OCI-LY7 (cell line): ENCODE data around the gene P2RX6. TPM values are rescaled to one million over a fixed set of nuclear protein-coding genes. Genes with fewer than 3 reads are reported as not detected.

Experiments
- BruUV-seq: library from RNA; stranded (reverse); fragments of 400-500 nt; replicated peaks from 2 replicates; lab custom pipeline; 2021; lab: Mats Ljungman, UMichigan
- CTCF ChIA-PET: fragments of 300-600 bp; sonication (Branson Sonifier 250); formaldehyde crosslinking; loops from one replicate; lab custom pipeline; 2022; ENCODE audit warnings: antibody characterized with exemption; ENCODE audit not compliant: unreplicated experiment; lab: Charles Lee
- POLR2A ChIA-PET: fragments of 300-600 bp; sonication (Branson Sonifier 250); formaldehyde crosslinking; loops from one replicate; lab custom pipeline; 2022; ENCODE audit warnings: antibody characterized with exemption; lab: Charles Lee
- DNase-seq: peaks from one replicate; pipeline ENCODE4 v3.0.0-alpha.2; 2015; ENCODE audit warnings: low spot score
- H2AFZ ChIP-seq: fragments of 200-600 bp; sonication (generic), shearing (Covaris generic); 2 replicates; pipeline ENCODE4 v1.6.1; 2014; ENCODE audit warnings: mild to moderate bottlenecking, antibody characterized with exemption, low read length, moderate library complexity
- H3K27ac ChIP-seq: fragments of 200-600 bp; sonication (generic); 2 replicates; pipeline ENCODE4 v1.5.1; 2014; ENCODE audit warnings: mixed run types, low read depth, mild to moderate bottlenecking, moderate library complexity, low read length, inconsistent platforms; ENCODE audit not compliant: poor library complexity, severe bottlenecking
- H3K36me3 ChIP-seq: fragments of 200-600 bp; sonication (generic); 2 replicates; pipeline ENCODE4 v1.6.1; 2014; ENCODE audit warnings: mild to moderate bottlenecking, antibody characterized with exemption, low read length, moderate library complexity, mixed read lengths; ENCODE audit not compliant: insufficient read depth
- H3K4me1 ChIP-seq: fragments of 200-600 bp; sonication (generic); 2 replicates; pipeline ENCODE4 v1.5.1; 2014; ENCODE audit warnings: mild to moderate bottlenecking, low read length; ENCODE audit not compliant: insufficient read depth, poor library complexity, severe bottlenecking
- H3K4me2 ChIP-seq: fragments of 200-600 bp; sonication (generic); 2 replicates; pipeline ENCODE4 v1.6.1; 2014; ENCODE audit warnings: mild to moderate bottlenecking, low read length
- H3K4me3 ChIP-seq: fragments of 200-600 bp; sonication (generic); 2 replicates; pipeline ENCODE4 v1.5.1; 2014; ENCODE audit warnings: mild to moderate bottlenecking, low read depth, low read length; ENCODE audit not compliant: poor library complexity, severe bottlenecking
- H3K79me2 ChIP-seq: fragments of 200-600 bp; sonication (generic); 2 replicates; pipeline ENCODE4 v1.6.1; 2016; ENCODE audit warnings: low read depth, mild to moderate bottlenecking, low read length, moderate library complexity, mixed read lengths; ENCODE audit not compliant: insufficient read depth
- H3K9me2 ChIP-seq: fragments of 200-600 bp; sonication (generic); 2 replicates; pipeline ENCODE4 v1.6.1; 2016; ENCODE audit warnings: mild to moderate bottlenecking, low read length, mixed read lengths; ENCODE audit not compliant: insufficient read depth
- H3K9me3 ChIP-seq: fragments of 200-600 bp; sonication (generic); 2 replicates; pipeline ENCODE4 v1.6.1; 2014; ENCODE audit warnings: mild to moderate bottlenecking, mixed run types, low read length, mixed read lengths
- H4K20me1 ChIP-seq: fragments of 200-600 bp; sonication (generic); 2 replicates; pipeline ENCODE4 v1.6.1; 2014; ENCODE audit warnings: mild to moderate bottlenecking, antibody characterized with exemption, low read length, moderate library complexity, mixed read lengths; ENCODE audit not compliant: insufficient read depth
- EZH2phosphoT487 ChIP-seq: fragments of 200-600 bp; sonication (generic); IDR thresholded peaks from 2 replicates; pipeline ENCODE4 v1.6.1; 2018; ENCODE audit warnings: low read depth, borderline replicate concordance, mild to moderate bottlenecking, mixed run types, antibody characterized with exemption, low read length, moderate library complexity, mixed read lengths
- intact Hi-C: fragments of 100-400 bp; cut with micrococcal nuclease; formaldehyde crosslinking; loops from one replicate; pipeline ENCODE4 v1.10.0; 2022; ENCODE audit not compliant: unreplicated experiment
- total RNA-seq, 2 experiments: library from RNA; depleted of rRNA in 1 of 2; stranded (reverse); fragments of >200 nt in 1 of 2; shearing (Covaris generic) in 1 of 2; gene quantifications; 2 replicates each; pipeline ENCODE4 v1.2.3, GENCODE V29; 2014 to 2022
- TF ChIP-seq, protein P1 (sequence below): fragments of 200-600 bp; sonication (generic); conservative IDR thresholded peaks from 2 replicates; pipeline ENCODE4 v1.5.1; 2014; ENCODE audit warnings: mild to moderate bottlenecking, antibody characterized with exemption, low read length, moderate library complexity, mixed read lengths

Gene P2RX6
- total RNA-seq, 2 experiments from 2014 or later, result 0.06 to 0.32 TPM

- Histone ChIP-seq H3K36me3 (no peaks in the 10 kb centered on the region), H3K27ac (no peak overlapping the region), H3K4me2 (no peak overlapping the region), H2AFZ (no peak overlapping the region), H3K4me3 (no peak overlapping the region), H3K9me2 (no peaks in the 10 kb centered on the region), H4K20me1 (no peaks in the 10 kb centered on the region), H3K79me2 (peaks cover 10% of the 10 kb centered on the region), H3K9me3 (no peaks in the 10 kb centered on the region), H3K4me1 (peaks cover 19% of the 10 kb centered on the region)
- intact Hi-C loops, result no loop called here
- ChIA-PET CTCF (no interaction called here), POLR2A (no interaction called here)
- TF ChIP-seq, protein P1, sequence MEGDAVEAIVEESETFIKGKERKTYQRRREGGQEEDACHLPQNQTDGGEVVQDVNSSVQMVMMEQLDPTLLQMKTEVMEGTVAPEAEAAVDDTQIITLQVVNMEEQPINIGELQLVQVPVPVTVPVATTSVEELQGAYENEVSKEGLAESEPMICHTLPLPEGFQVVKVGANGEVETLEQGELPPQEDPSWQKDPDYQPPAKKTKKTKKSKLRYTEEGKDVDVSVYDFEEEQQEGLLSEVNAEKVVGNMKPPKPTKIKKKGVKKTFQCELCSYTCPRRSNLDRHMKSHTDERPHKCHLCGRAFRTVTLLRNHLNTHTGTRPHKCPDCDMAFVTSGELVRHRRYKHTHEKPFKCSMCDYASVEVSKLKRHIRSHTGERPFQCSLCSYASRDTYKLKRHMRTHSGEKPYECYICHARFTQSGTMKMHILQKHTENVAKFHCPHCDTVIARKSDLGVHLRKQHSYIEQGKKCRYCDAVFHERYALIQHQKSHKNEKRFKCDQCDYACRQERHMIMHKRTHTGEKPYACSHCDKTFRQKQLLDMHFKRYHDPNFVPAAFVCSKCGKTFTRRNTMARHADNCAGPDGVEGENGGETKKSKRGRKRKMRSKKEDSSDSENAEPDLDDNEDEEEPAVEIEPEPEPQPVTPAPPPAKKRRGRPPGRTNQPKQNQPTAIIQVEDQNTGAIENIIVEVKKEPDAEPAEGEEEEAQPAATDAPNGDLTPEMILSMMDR, result no peak
- TF ChIP-seq EZH2phosphoT487, result no peak
- BruUV-seq, result no TSS peak
- DNase-seq, result no peak
These were observed 36.5 kb upstream of the P2RX6 start for GRCh38 chr22:20978419-20978818.

GRCh38 chr22:20979243-20979809 is 35.6 kb upstream of the P2RX6 start:
- Histone ChIP-seq H3K36me3 (peaks cover 6% of the 10 kb centered on the region), H4K20me1 (no peaks in the 10 kb centered on the region), H3K4me2 (no peak overlapping the region), H3K9me3 (no peaks in the 10 kb centered on the region), H2AFZ (no peak overlapping the region), H3K4me3 (no peak overlapping the region), H3K79me2 (peaks cover 10% of the 10 kb centered on the region), H3K4me1 (peaks cover 19% of the 10 kb centered on the region), H3K9me2 (no peaks in the 10 kb centered on the region), H3K27ac (no peak overlapping the region)
- DNase-seq, result no peak
- TF ChIP-seq, protein P1, result no peak
- no peak for TF ChIP-seq EZH2phosphoT487
- CTCF ChIA-PET, result no interaction called here
- POLR2A ChIA-PET, result interaction anchor here (0.6 kb wide), 1 partner anchor 94 kb away, joined by 4 read pairs; no protein-coding TSS in a partner anchor
- intact Hi-C loops, result no loop called here
- no TSS peak for BruUV-seq

- no peaks in the 10 kb centered on the region for H4K20me1 ChIP-seq
- POLR2A ChIA-PET, result interaction anchor here (0.6 kb wide), 1 partner anchor 94 kb away, joined by 4 read pairs; no protein-coding TSS in a partner anchor
- H3K79me2 ChIP-seq, result peaks cover 10% of the 10 kb centered on the region
- TF ChIP-seq EZH2phosphoT487, result no peak
- TF ChIP-seq, protein P1, result no peak
- DNase-seq, result no peak
- BruUV-seq, result no TSS peak
- peaks cover 19% of the 10 kb centered on the region for H3K4me1 ChIP-seq
- intact Hi-C loops, result loop anchor here (10.0 kb wide), 1 partner anchor 65 kb away; the partner anchor contains the start of gene CRKL
- no peaks in the 10 kb centered on the region for H3K9me2 ChIP-seq
- H3K9me3 ChIP-seq, result no peaks in the 10 kb centered on the region
- peaks cover 11% of the 10 kb centered on the region for H3K36me3 ChIP-seq
- no peak overlapping the region for H3K27ac ChIP-seq
- no peak overlapping the region for H2AFZ ChIP-seq
- no peak overlapping the region for H3K4me3 ChIP-seq
- H3K4me2 ChIP-seq, result no peak overlapping the region
- CTCF ChIA-PET, result no interaction called here
These were observed 35.0 kb upstream of the P2RX6 start for GRCh38 chr22:20979940-20980453.
